HUES6 (cell line): ENCODE measurements around the gene AP2A2.

Experiments used
- H3K27ac ChIP-seq: 2 replicates; pipeline ENCODE4 v1.7.0; 2013; ENCODE audit warnings: low read depth, mild to moderate bottlenecking, low read length, inconsistent platforms
- H3K27me3 ChIP-seq: 2 replicates; pipeline ENCODE4 v1.6.1; 2013; ENCODE audit warnings: low read length; ENCODE audit not compliant: control insufficient read depth, insufficient read depth
- H3K36me3 ChIP-seq: 2 replicates; pipeline ENCODE4 v1.6.1; 2013; ENCODE audit warnings: low read length; ENCODE audit not compliant: control insufficient read depth, insufficient read depth
- H3K4me1 ChIP-seq: 2 replicates; pipeline ENCODE4 v1.6.1; 2013; ENCODE audit warnings: low read length; ENCODE audit not compliant: control insufficient read depth, insufficient read depth
- H3K4me3 ChIP-seq: 2 replicates; pipeline ENCODE4 v1.5.1; 2013; ENCODE audit warnings: low read depth, low read length
- H3K9ac ChIP-seq: one replicate; pipeline ENCODE4 v1.6.1; 2013; ENCODE audit warnings: mild to moderate bottlenecking, low read length
- H3K9me3 ChIP-seq: 2 replicates; pipeline ENCODE4 v1.6.1; 2013; ENCODE audit warnings: low read depth, low read length; ENCODE audit not compliant: control insufficient read depth, insufficient read depth

The AP2A2 gene

GRCh38 chr11:978781-979180 is 53.1 kb downstream of the AP2A2 start:
- Histone ChIP-seq H3K27ac (no peak overlapping the region; the same call in 1 of the 2 replicates), H3K9me3 (no peaks in the 10 kb centered on the region), H3K9ac (no peak overlapping the region), H3K4me1 (no peaks in the 10 kb centered on the region), H3K4me3 (no peak overlapping the region), H3K36me3 (peaks cover 66% of the 10 kb centered on the region), H3K27me3 (no peaks in the 10 kb centered on the region)

GRCh38 chr11:980438-981357 is 55.0 kb downstream of the AP2A2 start:
- H3K9me3 ChIP-seq = no peaks in the 10 kb centered on the region
- H3K4me1 ChIP-seq = no peaks in the 10 kb centered on the region
- no peak overlapping the region for H3K4me3 ChIP-seq
- no peak overlapping the region for H3K27ac ChIP-seq
- peaks cover 76% of the 10 kb centered on the region for H3K36me3 ChIP-seq
- no peaks in the 10 kb centered on the region for H3K27me3 ChIP-seq
- H3K9ac ChIP-seq = no peak overlapping the region

- Histone ChIP-seq H3K4me3 (no peak overlapping the region), H3K36me3 (peaks cover 82% of the 10 kb centered on the region), H3K9ac (no peak overlapping the region), H3K9me3 (no peaks in the 10 kb centered on the region), H3K27ac (no peak overlapping the region), H3K4me1 (no peaks in the 10 kb centered on the region), H3K27me3 (no peaks in the 10 kb centered on the region)
Measured at GRCh38 chr11:981764-982163, 56.1 kb downstream of the AP2A2 start.

GRCh38 chr11:984546-984945 is 58.9 kb downstream of the AP2A2 start:
- H3K4me1 ChIP-seq = no peaks in the 10 kb centered on the region
- H3K9ac ChIP-seq = no peak overlapping the region
- no peak overlapping the region for H3K4me3 ChIP-seq
- peaks cover 78% of the 10 kb centered on the region for H3K36me3 ChIP-seq
- H3K27me3 ChIP-seq = no peaks in the 10 kb centered on the region
- H3K27ac ChIP-seq = no peak overlapping the region
- H3K9me3 ChIP-seq = no peaks in the 10 kb centered on the region

- H3K4me3 ChIP-seq = no peak overlapping the region
- H3K27ac ChIP-seq = no peak overlapping the region
- H3K4me1 ChIP-seq = no peaks in the 10 kb centered on the region
- peaks cover 84% of the 10 kb centered on the region for H3K36me3 ChIP-seq
- no peak overlapping the region for H3K9ac ChIP-seq
- no peaks in the 10 kb centered on the region for H3K9me3 ChIP-seq
- H3K27me3 ChIP-seq = no peaks in the 10 kb centered on the region
Measured at GRCh38 chr11:985406-985805, 59.7 kb downstream of the AP2A2 start.

GRCh38 chr11:985848-986247 is 60.2 kb downstream of the AP2A2 start:
- Histone ChIP-seq H3K4me3 (no peak overlapping the region), H3K4me1 (no peaks in the 10 kb centered on the region), H3K27ac (no peak overlapping the region), H3K36me3 (peaks cover 81% of the 10 kb centered on the region), H3K27me3 (no peaks in the 10 kb centered on the region), H3K9ac (no peak overlapping the region), H3K9me3 (no peaks in the 10 kb centered on the region)

- Histone ChIP-seq H3K9me3 (no peaks in the 10 kb centered on the region), H3K27me3 (no peaks in the 10 kb centered on the region), H3K4me1 (no peaks in the 10 kb centered on the region), H3K4me3 (no peak overlapping the region), H3K36me3 (peaks cover 78% of the 10 kb centered on the region), H3K27ac (no peak overlapping the region), H3K9ac (no peak overlapping the region)
Measured at GRCh38 chr11:986270-986951, 60.7 kb downstream of the AP2A2 start.

- Histone ChIP-seq H3K9me3 (no peaks in the 10 kb centered on the region), H3K9ac (no peak overlapping the region), H3K4me1 (no peaks in the 10 kb centered on the region), H3K27ac (no peak overlapping the region), H3K27me3 (no peaks in the 10 kb centered on the region), H3K4me3 (no peak overlapping the region), H3K36me3 (peaks cover 74% of the 10 kb centered on the region)
Measured at GRCh38 chr11:986952-987305, 61.3 kb downstream of the AP2A2 start.

GRCh38 chr11:987671-988070 is 62.0 kb downstream of the AP2A2 start:
- Histone ChIP-seq H3K36me3 (peaks cover 75% of the 10 kb centered on the region), H3K27ac (no peak overlapping the region), H3K9me3 (no peaks in the 10 kb centered on the region)

GRCh38 chr11:990101-990500 is 64.4 kb downstream of the AP2A2 start:
- H3K4me1 ChIP-seq = no peaks in the 10 kb centered on the region
- no peaks in the 10 kb centered on the region for H3K27me3 ChIP-seq
- no peak overlapping the region for H3K27ac ChIP-seq
- no peaks in the 10 kb centered on the region for H3K9me3 ChIP-seq
- H3K36me3 ChIP-seq = peaks cover 80% of the 10 kb centered on the region
- no peak overlapping the region for H3K4me3 ChIP-seq
- H3K9ac ChIP-seq = no peak overlapping the region

More at GRCh38 chr11:987671-988070, 62.0 kb downstream of the AP2A2 start:
- H3K27me3 ChIP-seq = no peaks in the 10 kb centered on the region
- H3K9ac ChIP-seq = no peak overlapping the region
- no peak overlapping the region for H3K4me3 ChIP-seq
- no peaks in the 10 kb centered on the region for H3K4me1 ChIP-seq

GRCh38 chr11:991034-991433 is 65.4 kb downstream of the AP2A2 start:
- H3K9ac ChIP-seq = no peak overlapping the region
- no peak overlapping the region for H3K4me3 ChIP-seq
- H3K36me3 ChIP-seq = peaks cover 78% of the 10 kb centered on the region
- no peaks in the 10 kb centered on the region for H3K9me3 ChIP-seq
- H3K27me3 ChIP-seq = no peaks in the 10 kb centered on the region
- H3K4me1 ChIP-seq = no peaks in the 10 kb centered on the region
- H3K27ac ChIP-seq = no peak overlapping the region
